Neural progenitor cell (in vitro differentiated cells): ENCODE data around the gene YDJC.

Experiments used
- CTCF ChIP-seq: fragments of 200-600 bp; sonication (generic); IDR thresholded peaks from 2 replicates; pipeline ENCODE4 v1.5.1; 2017; ENCODE audit warnings: antibody characterized with exemption, mild to moderate bottlenecking
- EZH2 ChIP-seq: fragments of 200-600 bp; sonication (generic); IDR thresholded peaks from 2 replicates; pipeline ENCODE4 v1.6.1; 2017; ENCODE audit warnings: antibody characterized with exemption, mild to moderate bottlenecking, moderate library complexity
- EZH2phosphoT487 ChIP-seq: fragments of 200-600 bp; sonication (generic); IDR thresholded peaks from 2 replicates; pipeline ENCODE4 v1.6.1; 2017; ENCODE audit warnings: antibody characterized with exemption

- no peak for TF ChIP-seq EZH2
- no peak for TF ChIP-seq CTCF
- TF ChIP-seq EZH2phosphoT487, result no peak
Observed at GRCh38 chr22:21665047-21665851, 35.4 kb upstream of the YDJC start.
